CD4-positive, alpha-beta T cell treated with Interleukin-21 for 1 hour (primary cell): ENCODE data around the gene TSPAN9.

Experiments
- DNase-seq: peaks from one replicate; pipeline ENCODE4 v3.0.0-alpha.2; 2020

TSPAN9 gene

GRCh38 chr12:3103806-3104205, 26.6 kb downstream of the TSPAN9 start:
- DNase-seq, result no peak

DNA sequence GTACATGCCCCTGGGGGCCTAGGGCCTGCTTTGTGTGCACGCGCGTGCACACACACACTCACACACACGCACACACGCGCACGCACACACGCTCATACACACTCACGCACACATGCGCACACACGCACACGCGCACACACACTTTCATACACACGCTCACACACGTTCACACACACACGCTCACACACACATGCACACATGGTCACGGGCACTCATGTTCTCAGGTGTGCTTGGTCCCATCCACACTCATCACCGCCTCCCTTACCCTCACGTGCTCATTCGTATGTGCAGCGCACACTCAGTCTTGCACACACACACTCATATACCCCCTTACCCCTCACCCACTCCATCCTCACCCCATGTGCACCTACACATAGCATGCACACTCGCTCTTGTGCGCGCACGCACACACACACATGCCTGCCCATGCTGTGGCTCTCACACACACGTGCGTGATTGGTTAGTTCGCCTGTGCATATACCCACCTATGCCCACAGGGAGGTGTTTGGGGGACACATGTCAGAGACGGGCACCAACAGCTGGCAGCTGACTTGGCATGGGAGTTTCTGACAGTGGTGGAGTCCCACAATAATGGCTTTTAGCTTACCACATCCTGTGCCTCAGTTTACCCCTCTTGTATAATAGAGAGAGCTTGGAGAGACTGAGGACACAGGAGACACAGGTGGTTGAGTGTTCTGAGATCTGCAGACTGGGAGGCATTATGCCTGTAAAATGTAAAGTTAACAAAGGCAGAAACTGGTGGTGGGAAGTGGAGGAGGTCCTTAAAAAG, 28.7 kb downstream of the TSPAN9 start:
- no peak for DNase-seq

GRCh38 chr12:3106579-3106978, 29.4 kb downstream of the TSPAN9 start:
- no peak for DNase-seq

DNA sequence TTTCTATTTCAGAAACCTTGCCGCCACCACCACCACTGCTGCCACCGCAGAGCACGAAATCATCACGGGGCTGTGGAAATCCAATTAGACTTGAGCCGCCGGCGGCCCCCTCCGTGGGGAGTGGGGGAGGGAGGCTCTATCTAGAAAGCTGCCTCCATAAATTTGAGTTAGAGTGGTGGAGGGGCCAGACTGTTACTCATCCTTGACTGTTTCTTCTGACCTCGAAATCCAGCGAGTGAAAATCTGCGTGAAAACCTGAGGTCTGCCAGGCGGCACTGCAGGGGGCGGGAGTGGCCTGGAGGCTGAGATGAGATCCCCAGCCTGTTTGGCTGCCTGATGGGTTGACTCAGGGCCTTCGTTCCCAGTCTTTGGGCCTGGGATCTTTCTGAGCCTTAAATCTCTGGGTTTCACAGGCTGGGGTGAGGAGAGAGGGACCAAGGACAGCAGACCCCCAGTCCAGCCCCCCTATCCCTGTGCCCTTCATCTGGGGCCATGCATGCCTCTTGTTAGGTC, 29.9 kb downstream of the TSPAN9 start:
- DNase-seq, result no peak

GRCh38 chr12:3107954-3108353, 30.8 kb downstream of the TSPAN9 start:
- no peak for DNase-seq

DNA sequence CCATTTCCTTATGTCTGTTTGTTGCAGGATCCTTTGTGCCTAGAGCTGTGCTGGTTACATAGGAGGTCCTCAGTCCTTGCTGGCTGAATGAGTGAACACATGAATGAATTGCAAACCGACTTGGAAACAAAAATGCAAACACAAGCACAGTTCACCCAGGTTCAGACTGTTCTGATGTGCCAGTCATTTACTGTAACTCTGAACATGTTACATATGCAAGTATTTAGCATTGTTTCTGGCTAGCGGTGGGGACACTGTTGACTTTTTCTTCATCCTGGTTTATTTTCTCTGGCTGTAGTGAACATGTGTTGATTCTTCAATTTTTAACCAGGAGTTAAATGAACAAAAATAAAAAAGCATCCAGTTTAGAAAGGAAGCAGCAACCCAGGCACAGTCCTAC, 33.4 kb downstream of the TSPAN9 start:
- no peak for DNase-seq

DNA sequence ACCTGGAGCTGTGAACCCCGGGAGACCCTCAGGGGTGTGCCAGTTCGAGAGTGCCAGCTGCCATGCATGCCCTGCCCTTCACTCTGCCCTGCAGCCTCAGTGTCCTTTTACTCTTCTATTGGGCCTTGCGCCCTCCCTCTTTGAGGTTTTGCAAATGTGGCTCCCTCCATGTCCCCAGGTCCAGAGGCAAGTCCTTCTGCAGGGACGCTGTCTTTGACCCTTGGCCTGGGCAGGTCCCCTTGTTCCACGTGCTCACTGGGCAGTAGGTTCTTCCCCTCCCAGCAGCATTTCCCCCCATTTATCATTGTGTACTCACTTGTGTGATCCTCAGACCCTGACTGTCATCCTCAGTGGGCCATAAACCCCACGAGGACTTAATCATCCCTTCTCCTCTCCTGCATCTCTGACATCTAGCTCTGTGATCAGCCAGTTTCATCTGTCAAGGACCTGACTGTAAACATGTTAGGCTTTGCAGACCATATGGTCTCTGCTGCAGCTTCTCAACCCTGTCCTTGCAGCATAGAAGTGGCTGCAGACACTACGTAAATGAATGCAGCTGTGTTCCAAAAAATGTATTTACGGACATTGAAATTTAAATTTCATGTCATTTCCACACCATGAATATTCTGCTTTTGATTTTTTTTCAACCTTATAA, 36.6 kb downstream of the TSPAN9 start:
- DNase-seq, result no peak

DNA sequence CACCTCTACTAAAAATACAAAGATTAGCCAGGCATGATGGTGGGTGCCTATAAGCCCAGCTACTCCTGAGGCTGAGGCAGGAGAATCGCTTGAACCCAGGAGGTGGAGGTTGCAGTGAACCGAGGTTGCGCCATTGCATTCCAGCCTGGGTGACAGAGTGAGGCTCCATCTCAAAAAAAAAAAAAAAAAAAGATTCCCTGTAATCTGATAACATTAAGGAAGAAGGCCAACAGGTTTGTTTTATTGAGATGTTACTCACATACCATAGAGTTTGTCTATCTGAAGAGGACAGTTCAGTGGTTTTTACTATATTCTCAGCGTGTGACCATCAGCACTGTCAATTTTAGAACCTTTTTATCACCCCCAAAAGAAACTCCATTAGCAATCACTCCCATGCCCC, 37.5 kb downstream of the TSPAN9 start:
- no peak for DNase-seq

GRCh38 chr12:3115078-3115477, 37.9 kb downstream of the TSPAN9 start:
- no peak for DNase-seq

GRCh38 chr12:3116106-3116844, 39.1 kb downstream of the TSPAN9 start:
- no peak for DNase-seq

- DNase-seq, result no peak
These were observed 40.0 kb downstream of the TSPAN9 start for GRCh38 chr12:3117144-3117581.

DNA sequence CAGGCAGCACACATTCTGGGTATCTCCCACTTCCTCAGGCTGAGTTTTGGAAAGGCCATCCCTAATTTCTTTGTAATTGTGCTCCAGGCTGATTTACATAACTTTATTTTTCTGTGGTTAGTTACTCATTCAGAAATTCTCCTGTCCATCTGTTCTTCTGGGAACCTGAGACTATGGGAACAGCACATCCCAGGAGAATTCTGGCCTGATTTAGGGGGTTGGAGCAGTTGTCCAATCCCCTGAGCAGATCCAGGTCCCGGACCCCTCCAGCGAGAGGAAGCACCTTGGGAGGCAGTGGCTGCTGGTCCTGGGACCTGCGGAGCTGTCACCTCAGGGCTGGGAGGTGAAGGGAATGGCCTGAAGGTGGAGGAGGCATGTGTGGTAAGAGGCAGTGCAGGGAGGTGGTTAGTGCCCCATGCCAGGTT, 40.4 kb downstream of the TSPAN9 start:
- no peak for DNase-seq

GRCh38 chr12:3119192-3119755, 42.1 kb downstream of the TSPAN9 start:
- DNase-seq, result no peak

DNA sequence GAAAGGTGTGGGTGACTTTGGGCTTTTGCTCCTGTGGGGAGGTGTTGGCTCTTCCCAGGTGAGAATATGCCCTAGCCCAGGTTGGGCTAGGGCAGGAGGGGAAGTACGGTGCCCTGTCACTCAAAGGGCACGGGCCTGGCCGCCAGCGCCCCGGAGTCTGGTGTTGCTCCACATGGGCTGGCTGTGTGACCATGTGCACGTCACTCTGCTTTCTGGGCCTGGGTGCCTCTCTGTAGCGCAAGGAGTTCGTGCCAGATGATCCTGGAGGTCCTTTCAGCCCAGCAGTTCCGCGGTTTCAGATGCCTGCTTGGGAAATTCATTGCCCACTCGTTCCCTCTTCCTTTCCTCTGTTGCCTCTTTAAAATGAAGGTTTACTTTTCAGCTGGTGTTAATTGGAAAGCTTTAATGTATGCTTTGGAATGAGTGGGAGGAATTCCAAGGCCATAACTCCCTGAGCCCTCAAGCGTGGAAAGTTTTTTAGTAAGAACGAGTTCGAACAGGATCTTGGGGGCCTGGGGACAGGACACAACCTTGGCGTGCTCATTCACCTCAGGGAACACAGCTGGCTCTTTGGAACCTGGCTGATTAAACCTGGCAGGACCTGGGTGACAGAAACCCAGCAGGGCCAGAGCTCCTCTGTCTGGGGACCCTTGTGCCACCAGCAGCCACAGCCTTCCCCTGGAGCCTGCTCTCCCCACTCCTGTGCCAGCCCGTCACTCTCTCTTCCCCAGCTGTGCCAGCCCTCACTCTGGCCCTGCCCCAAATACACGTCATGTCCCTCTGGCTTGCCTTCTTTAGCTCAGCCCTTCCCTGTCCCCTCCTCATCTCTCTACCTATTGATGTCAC, 42.8 kb downstream of the TSPAN9 start:
- no peak for DNase-seq

DNA sequence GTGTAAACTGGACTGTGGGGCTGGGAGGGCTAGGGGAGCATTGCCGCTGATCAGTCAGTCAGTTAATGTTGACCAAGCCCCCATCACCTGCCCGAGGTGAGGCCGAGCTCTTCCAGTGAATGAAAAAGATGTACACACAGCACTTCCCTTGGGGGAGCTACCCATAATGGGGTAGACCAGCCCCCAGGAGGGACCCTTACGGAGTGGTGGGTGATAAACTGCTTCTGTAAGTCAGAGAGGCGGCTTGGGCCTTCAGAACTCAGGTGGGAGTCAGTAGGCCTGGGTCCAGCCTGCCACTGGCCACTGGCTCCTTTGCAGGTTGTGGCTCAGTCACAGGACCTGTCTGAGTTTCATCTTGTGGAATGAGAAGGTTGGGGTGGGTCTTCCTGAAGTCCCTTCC, 43.5 kb downstream of the TSPAN9 start:
- no peak for DNase-seq

DNA sequence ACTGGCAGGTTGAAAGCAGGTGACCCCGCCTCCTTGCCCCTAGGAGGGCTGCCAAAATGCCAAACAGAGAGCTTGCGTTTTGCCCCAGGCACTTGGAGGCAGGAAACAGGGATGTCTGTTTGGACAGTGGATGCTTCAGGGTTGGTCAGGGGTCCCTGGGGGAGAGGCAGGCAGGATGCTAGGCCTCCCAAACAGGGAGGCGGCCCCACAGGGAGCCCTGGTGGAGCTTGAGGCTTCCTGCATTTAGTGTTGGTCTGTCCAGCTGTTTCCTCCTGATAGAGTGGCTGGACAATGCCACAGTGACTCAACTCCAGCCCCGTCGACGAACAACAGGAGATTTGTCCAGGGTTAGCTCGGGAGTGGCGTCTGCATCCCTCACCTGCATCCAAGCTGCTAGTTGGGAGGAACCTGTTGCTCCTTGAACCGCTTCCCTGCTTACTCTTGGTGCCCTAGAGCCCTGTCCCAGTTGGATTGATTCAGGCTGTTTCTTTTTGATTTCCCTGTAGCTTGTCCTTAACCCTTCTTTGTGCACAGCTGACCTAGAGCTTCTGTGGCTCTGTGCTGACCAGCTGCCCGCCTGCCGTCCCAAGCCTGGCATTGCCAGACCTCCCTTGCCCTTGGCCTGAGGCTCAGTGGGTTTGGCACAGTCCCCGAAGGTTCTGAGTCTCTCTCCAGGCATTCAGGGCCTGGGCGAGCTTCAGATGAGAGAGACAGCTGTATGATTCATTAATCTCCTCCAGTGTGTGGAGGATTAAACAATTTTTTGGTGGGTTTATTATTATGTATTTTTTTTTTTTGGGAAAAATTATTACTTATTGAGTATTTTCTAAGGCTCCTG, 45.9 kb downstream of the TSPAN9 start:
- DNase-seq, result no peak

GRCh38 chr12:3123729-3124128, 46.5 kb downstream of the TSPAN9 start:
- DNase-seq, result no peak

DNA sequence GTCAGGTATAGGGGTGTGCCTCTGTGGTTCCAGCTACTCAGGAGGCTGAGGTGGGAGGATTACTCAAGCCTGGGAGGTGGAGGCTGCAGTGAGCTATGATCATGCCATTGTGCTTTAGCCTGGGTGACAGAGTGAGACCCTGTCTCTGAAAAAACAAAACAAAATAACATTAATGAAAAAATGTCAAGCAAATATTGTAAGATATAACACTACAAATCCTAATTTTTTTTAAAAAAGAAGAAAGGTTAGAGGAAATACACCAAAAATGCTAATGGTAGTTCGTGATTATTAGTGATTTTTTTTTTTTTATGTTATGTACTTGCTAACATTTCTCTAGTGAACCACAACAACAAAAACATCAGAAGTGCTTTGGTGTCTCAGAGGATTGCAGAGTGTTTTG, 47.7 kb downstream of the TSPAN9 start:
- DNase-seq, result no peak

GRCh38 chr12:3125674-3126073, 48.5 kb downstream of the TSPAN9 start:
- DNase-seq, result no peak

GRCh38 chr12:3127832-3128231, 50.7 kb downstream of the TSPAN9 start:
- no peak for DNase-seq
